ENCODE measurements around the gene DCDC2. TPM values are rescaled to one million over a fixed set of nuclear protein-coding genes. Genes with fewer than 3 reads are reported as not detected.

DCDC2 gene
- total RNA-seq, 1 experiment from 2014 or later, result 1.8 TPM

- Mint-ChIP-seq H3K4me1 (no peaks in the 10 kb centered on the region), H3K27ac (no peak overlapping the region), H3K4me3 (no peak overlapping the region), H3K36me3 (no peaks in the 10 kb centered on the region), H3K27me3 (ENCODE audit: low read depth) (peaks cover 8% of the 10 kb centered on the region), H3K9me3 (no peaks in the 10 kb centered on the region)
- POLR2A ChIA-PET, result no interaction called here
- no peak for DNase-seq (ENCODE audit: low spot score)
- CTCF ChIA-PET, result interaction anchor here (1.5 kb wide), 1 partner anchor 62 kb away, joined by 4 read pairs; no protein-coding TSS in a partner anchor
- TF ChIP-seq, protein P1, sequence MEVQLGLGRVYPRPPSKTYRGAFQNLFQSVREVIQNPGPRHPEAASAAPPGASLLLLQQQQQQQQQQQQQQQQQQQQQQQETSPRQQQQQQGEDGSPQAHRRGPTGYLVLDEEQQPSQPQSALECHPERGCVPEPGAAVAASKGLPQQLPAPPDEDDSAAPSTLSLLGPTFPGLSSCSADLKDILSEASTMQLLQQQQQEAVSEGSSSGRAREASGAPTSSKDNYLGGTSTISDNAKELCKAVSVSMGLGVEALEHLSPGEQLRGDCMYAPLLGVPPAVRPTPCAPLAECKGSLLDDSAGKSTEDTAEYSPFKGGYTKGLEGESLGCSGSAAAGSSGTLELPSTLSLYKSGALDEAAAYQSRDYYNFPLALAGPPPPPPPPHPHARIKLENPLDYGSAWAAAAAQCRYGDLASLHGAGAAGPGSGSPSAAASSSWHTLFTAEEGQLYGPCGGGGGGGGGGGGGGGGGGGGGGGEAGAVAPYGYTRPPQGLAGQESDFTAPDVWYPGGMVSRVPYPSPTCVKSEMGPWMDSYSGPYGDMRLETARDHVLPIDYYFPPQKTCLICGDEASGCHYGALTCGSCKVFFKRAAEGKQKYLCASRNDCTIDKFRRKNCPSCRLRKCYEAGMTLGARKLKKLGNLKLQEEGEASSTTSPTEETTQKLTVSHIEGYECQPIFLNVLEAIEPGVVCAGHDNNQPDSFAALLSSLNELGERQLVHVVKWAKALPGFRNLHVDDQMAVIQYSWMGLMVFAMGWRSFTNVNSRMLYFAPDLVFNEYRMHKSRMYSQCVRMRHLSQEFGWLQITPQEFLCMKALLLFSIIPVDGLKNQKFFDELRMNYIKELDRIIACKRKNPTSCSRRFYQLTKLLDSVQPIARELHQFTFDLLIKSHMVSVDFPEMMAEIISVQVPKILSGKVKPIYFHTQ (CRISPR knock-in tag; IDR thresholded peaks at IDR 0.05), result no peak
- TF ChIP-seq ZNF416 (CRISPR knock-in tag; IDR thresholded peaks at IDR 0.05), result no peak
- no peak for TF ChIP-seq ZNF281 (CRISPR knock-in tag; IDR thresholded peaks at IDR 0.05)
- TF ChIP-seq ZNF671 (CRISPR knock-in tag; IDR thresholded peaks at IDR 0.05), result no peak
- TF ChIP-seq ZNF232 (CRISPR knock-in tag; IDR thresholded peaks at IDR 0.05), result no peak
- TF ChIP-seq, protein P2, sequence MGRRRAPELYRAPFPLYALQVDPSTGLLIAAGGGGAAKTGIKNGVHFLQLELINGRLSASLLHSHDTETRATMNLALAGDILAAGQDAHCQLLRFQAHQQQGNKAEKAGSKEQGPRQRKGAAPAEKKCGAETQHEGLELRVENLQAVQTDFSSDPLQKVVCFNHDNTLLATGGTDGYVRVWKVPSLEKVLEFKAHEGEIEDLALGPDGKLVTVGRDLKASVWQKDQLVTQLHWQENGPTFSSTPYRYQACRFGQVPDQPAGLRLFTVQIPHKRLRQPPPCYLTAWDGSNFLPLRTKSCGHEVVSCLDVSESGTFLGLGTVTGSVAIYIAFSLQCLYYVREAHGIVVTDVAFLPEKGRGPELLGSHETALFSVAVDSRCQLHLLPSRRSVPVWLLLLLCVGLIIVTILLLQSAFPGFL (CRISPR knock-in tag; IDR thresholded peaks at IDR 0.05; ENCODE audit: borderline replicate concordance), result no peak
- no peak for ATAC-seq
Measured at GRCh38 chr6:24344976-24345375, 12.9 kb downstream of the DCDC2 start.

DNA sequence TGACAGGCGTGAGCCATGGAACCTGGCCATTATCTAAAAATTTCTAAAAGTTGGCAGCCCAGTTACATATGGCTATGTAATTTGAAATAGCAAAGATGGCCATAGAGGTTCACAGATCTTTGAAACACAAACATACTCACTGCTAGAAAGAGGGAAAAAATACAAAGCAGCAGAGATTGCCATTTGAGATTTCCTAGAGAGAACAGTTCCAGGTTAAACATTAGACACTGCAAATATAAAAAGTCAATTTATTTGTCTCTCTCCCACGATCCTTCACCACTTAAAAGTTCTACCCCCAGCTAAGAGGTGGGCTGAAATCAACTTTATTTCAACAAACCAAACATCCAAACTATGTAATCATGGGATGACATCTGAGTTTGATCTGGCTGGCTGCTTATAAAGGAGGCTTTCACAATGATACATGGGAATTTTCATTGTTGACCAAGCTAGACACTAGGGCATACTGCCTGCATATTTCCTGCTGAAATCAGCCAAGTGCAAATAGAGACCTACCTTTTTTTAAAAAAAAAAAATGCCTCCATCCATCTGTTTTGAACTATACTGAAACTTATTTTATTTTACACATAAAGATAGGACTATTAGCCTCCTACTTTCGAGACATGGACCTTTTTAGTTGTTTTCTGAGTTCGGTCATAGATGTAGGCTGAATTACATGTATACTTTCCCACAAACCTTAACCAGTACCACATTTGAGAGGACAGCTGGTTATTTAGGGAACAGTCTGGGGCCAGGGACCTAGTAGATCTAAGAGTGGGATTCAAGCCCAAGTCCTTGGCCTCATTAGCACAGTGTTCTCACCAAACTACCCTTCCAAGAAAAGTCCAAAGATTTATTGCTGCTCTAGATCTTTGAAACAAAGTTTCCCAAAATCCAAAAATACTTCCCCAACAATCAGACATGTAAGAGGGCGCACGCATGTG, 16.6 kb downstream of the DCDC2 start:
- no peak overlapping the region for H3K27ac Mint-ChIP-seq
- TF ChIP-seq, protein P3, sequence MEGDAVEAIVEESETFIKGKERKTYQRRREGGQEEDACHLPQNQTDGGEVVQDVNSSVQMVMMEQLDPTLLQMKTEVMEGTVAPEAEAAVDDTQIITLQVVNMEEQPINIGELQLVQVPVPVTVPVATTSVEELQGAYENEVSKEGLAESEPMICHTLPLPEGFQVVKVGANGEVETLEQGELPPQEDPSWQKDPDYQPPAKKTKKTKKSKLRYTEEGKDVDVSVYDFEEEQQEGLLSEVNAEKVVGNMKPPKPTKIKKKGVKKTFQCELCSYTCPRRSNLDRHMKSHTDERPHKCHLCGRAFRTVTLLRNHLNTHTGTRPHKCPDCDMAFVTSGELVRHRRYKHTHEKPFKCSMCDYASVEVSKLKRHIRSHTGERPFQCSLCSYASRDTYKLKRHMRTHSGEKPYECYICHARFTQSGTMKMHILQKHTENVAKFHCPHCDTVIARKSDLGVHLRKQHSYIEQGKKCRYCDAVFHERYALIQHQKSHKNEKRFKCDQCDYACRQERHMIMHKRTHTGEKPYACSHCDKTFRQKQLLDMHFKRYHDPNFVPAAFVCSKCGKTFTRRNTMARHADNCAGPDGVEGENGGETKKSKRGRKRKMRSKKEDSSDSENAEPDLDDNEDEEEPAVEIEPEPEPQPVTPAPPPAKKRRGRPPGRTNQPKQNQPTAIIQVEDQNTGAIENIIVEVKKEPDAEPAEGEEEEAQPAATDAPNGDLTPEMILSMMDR (IDR thresholded peaks at IDR 0.05), result no peak
- no peak for TF ChIP-seq E2F1 (CRISPR knock-in tag; IDR thresholded peaks at IDR 0.05)
- no peak for TF ChIP-seq ATF2 (CRISPR knock-in tag; IDR thresholded peaks at IDR 0.05; ENCODE audit: borderline replicate concordance, low read depth)
- no peak for TF ChIP-seq ZNF281 (CRISPR knock-in tag; IDR thresholded peaks at IDR 0.05)
- no peak for TF ChIP-seq JAZF1 (CRISPR knock-in tag; IDR thresholded peaks at IDR 0.05)
- no peak for TF ChIP-seq ATF3 (CRISPR knock-in tag; conservative IDR thresholded peaks at IDR 0.05)
- peak; percentile 53; the same call in 1 of the 2 replicates for TF ChIP-seq GABPB1 (CRISPR knock-in tag; IDR thresholded peaks at IDR 0.05)
- no peak for TF ChIP-seq ZNF232 (CRISPR knock-in tag; IDR thresholded peaks at IDR 0.05)
- peaks cover 6% of the 10 kb centered on the region; the same call in 1 of the 2 replicates for H3K27me3 Mint-ChIP-seq (ENCODE audit: low read depth)
- peaks cover 13% of the 10 kb centered on the region for H3K36me3 Mint-ChIP-seq
- DNase-seq (ENCODE audit: low spot score) (no peak), ATAC-seq (no peak)
- no peak overlapping the region for H3K4me3 Mint-ChIP-seq
- ChIA-PET POLR2A (no interaction called here), CTCF (no interaction called here)
- H3K4me1 Mint-ChIP-seq, result no peaks in the 10 kb centered on the region
- peaks cover 15% of the 10 kb centered on the region for H3K9me3 Mint-ChIP-seq
